Adrenal gland (tissue), 12 donors: ENCODE results near the gene TSPYL1. TPM values are rescaled to one million over a fixed set of nuclear protein-coding genes. Genes with fewer than 3 reads are reported as not detected.
A peak's percentile ranks its signal among the peaks of the same experiment; 100 is the strongest.
"Not testable (repeated sequence)": the region's sequence is repeated elsewhere in the genome, so short reads cannot be mapped to it uniquely, and the experiment has no call there.

Source experiments
- DNase-seq, 7 donors: peaks; one replicate each; pipeline ENCODE4 v3.0.0-alpha.2; 2019 to 2020
- H3K27ac ChIP-seq, 5 donors: fragments of 200-600 bp; sonication (generic) in 4 of 5; 1 replicate in 3 of 5; 2 replicates in 2 of 5; pipeline versions ENCODE4 v1.5.1 to v1.8.0; 2016 to 2020; ENCODE audit warnings: mild to moderate bottlenecking in 1 of 5
- H3K27me3 ChIP-seq: fragments of 200-600 bp; 2 replicates; pipeline ENCODE4 v1.8.0; 2021
- H3K36me3 ChIP-seq, 2 donors: fragments of 200-600 bp; replicated peaks in 1 of 2; 1 replicate in 1 of 2; 2 replicates in 1 of 2; pipeline versions ENCODE4 v1.5.1 to v1.8.0; 2018 to 2022
- H3K4me1 ChIP-seq, 2 donors: fragments of 200-600 bp; replicated peaks in 1 of 2; 1 replicate in 1 of 2; 2 replicates in 1 of 2; pipeline versions ENCODE4 v1.5.1 to v1.8.0; 2018 to 2021
- H3K4me3 ChIP-seq, 4 donors: fragments of 200-600 bp; sonication (generic) in 3 of 4; one replicate each; pipeline ENCODE4 v1.5.1; 2016 to 2018
- H3K9me3 ChIP-seq, 3 donors: fragments of 200-600 bp; sonication (generic) in 1 of 3; replicated peaks in 1 of 3; 1 replicate in 2 of 3; 2 replicates in 1 of 3; pipeline versions ENCODE4 v1.5.1 to v1.8.0; 2016 to 2021
- POLR2A ChIP-seq, 2 donors: fragments of 450-650 bp; IDR thresholded peaks; one replicate each; pipeline ENCODE4 v1.6.1; 2017; ENCODE audit warnings: antibody characterized with exemption in 2 of 2, mild to moderate bottlenecking in 2 of 2, moderate library complexity in 1 of 2
- WGBS, 4 donors: extraction: QIAGEN DNeasy Blood & Tissue Kit in 2 of 4; methylation state at CpG; one replicate each; pipeline versions ENCODE4 v1.1.5 to v1.1.7; 2013 to 2017; 5-methylcytosine and 5-hydroxymethylcytosine counted together
- intact Hi-C, 2 donors: fragments of 100-400 bp; cut with DNase I; formaldehyde crosslinking; loops; one replicate each; pipeline versions ENCODE4 v1.14.1 to v1.15.0; 2022 to 2023
- polyA plus RNA-seq, 3 donors: library from polyadenylated mRNA; stranded (reverse); fragments of 200-250 nt in 2 of 3; fragments of 350-450 nt in 1 of 3; fragmentation: Illumina TruSeq in 1 of 3; extraction: RNeasy Lipid Tissue Mini Kit (QIAGEN cat#74804) in 1 of 3; gene quantifications; one replicate each; pipeline ENCODE4 v1.2.3, GENCODE V29; 2013 to 2014
- total RNA-seq, 9 donors: library from RNA; depleted of rRNA in 4 of 9; stranded (reverse); fragments of >200 nt in 4 of 9; fragments of 120-200 nt in 1 of 9; fragmentation: NEBNext Ultra II Directional in 1 of 9; extraction: Animal tissue kit (Norgen Biotek cat#: 25700) in 1 of 9; gene quantifications; one replicate each; pipeline versions ENCODE4 v1.1.0 to v1.2.4, GENCODE V29; 2013 to 2023
- TF ChIP-seq, protein P1 (sequence below), 6 experiments: fragments of 450-650 bp in 4 of 6; fragments of 200-600 bp in 2 of 6; sonication (generic) in 1 of 6; IDR thresholded peaks; 1 replicate in 5 of 6; 2 replicates in 1 of 6; pipeline versions ENCODE4 v1.5.1 to v1.8.0; 2016 to 2021; ENCODE audit warnings: antibody characterized with exemption in 6 of 6, mild to moderate bottlenecking in 2 of 6, moderate library complexity in 1 of 6
- donor health status: healthy with polysubstance abuse.
- donor health status: Bipolar disorder and iron deficiency.
- donor health status: DM: yes; HTN: yes; CAD: no.
- donor health status: DM: no; HTN: no; CAD: no.
- donor health status: DM: no; HTN: no; CAD: no.
- donor health status: DM: yes; HTN: yes; CAD: no.

TSPYL1 gene
- total and polyA plus RNA-seq, 12 donors, result 24.8 to 271 (median 181) TPM

- DNase-seq, result no peak
- Histone ChIP-seq H3K27ac (peak overlapping the region in 3 of 5 donors; percentile 37 to 74 (median 48)), H3K27me3 (no peaks in the 10 kb centered on the region), H3K36me3 (no peaks in the 10 kb centered on the region), H3K9me3 (no peaks in the 10 kb centered on the region), H3K4me3 (no peak overlapping the region), H3K4me1 (no peaks in the 10 kb centered on the region)
- WGBS, 4 donors, result 64 to 79% (median 69%) methylated on average over 6 of the region's 6 CpGs
- TF ChIP-seq, protein P1, sequence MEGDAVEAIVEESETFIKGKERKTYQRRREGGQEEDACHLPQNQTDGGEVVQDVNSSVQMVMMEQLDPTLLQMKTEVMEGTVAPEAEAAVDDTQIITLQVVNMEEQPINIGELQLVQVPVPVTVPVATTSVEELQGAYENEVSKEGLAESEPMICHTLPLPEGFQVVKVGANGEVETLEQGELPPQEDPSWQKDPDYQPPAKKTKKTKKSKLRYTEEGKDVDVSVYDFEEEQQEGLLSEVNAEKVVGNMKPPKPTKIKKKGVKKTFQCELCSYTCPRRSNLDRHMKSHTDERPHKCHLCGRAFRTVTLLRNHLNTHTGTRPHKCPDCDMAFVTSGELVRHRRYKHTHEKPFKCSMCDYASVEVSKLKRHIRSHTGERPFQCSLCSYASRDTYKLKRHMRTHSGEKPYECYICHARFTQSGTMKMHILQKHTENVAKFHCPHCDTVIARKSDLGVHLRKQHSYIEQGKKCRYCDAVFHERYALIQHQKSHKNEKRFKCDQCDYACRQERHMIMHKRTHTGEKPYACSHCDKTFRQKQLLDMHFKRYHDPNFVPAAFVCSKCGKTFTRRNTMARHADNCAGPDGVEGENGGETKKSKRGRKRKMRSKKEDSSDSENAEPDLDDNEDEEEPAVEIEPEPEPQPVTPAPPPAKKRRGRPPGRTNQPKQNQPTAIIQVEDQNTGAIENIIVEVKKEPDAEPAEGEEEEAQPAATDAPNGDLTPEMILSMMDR (IDR thresholded peaks at IDR 0.05), result no peak
- no peak for TF ChIP-seq POLR2A (IDR thresholded peaks at IDR 0.05)
- intact Hi-C loops, result no loop called here
Observed at GRCh38 chr6:116327803-116328527, 48.2 kb upstream of the TSPYL1 start.

DNA sequence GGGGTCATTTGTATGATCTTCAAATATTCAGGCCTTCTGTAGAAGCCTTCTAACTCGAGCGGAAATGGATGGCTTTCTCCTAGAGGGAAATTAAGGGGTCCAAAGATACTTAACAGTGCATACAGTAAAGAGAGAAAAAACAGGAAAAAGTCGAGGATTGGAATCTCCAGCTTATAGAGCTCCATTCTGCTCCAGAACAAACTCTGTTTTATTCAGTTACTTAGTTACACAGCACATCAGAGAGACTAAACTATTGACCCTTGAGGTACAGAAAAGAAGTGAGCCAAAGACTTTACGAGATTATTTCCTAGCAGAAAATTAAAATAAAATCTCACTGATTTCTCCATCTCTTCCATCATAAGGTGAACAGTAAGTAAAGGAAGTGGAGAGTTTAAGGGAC, 47.3 kb upstream of the TSPYL1 start:
- no peaks in the 10 kb centered on the region for H3K27me3 ChIP-seq
- no peak for DNase-seq
- peak overlapping the region in 2 of 5 donors; percentile 31 to 74 for H3K27ac ChIP-seq
- H3K9me3 ChIP-seq, result no peaks in the 10 kb centered on the region
- H3K36me3 ChIP-seq, result no peaks in the 10 kb centered on the region
- no peaks in the 10 kb centered on the region for H3K4me1 ChIP-seq
- 69 to 80% (median 75%) methylated on average over 4 of the region's 4 CpGs for WGBS, 4 donors
- no peak overlapping the region for H3K4me3 ChIP-seq
- intact Hi-C loops, result no loop called here
- TF ChIP-seq POLR2A (IDR thresholded peaks at IDR 0.05), result no peak
- TF ChIP-seq, protein P1 (IDR thresholded peaks at IDR 0.05), result no peak

DNA sequence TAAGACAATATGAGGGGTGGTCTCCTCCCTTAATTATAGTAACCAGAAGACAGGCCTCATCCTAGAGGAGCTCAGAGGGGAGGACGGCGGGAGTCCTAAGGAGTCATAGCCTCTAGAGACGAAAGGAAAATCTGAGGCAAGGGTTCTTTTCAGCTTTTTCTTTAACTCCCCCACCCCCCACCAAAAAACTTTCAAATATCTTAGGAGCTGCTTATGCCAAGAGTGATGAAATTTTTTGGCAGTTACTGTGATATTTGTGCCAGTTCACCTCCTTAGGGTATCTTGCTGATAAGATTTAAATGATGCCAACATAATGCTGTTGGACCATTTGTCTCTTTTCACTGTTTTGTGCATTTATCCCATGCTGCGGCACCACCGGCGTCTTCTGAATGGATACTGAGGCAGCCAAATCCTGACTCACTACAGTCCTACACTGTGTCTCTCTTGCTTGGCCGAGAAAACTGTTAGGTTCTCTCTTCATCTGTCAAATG, 46.5 kb upstream of the TSPYL1 start:
- TF ChIP-seq POLR2A (IDR thresholded peaks at IDR 0.05), result no peak
- TF ChIP-seq, protein P1 (IDR thresholded peaks at IDR 0.05), result no peak
- H3K36me3 ChIP-seq, result no peaks in the 10 kb centered on the region
- no peak overlapping the region for H3K4me3 ChIP-seq
- H3K27me3 ChIP-seq, result no peaks in the 10 kb centered on the region
- intact Hi-C loops, result no loop called here
- 67 to 91% (median 77%) methylated on average over 7 of the region's 7 CpGs for WGBS, 4 donors
- H3K4me1 ChIP-seq, result no peaks in the 10 kb centered on the region
- no peak for DNase-seq
- peak overlapping the region in 2 of 5 donors; percentile 31 to 65 for H3K27ac ChIP-seq
- no peaks in the 10 kb centered on the region for H3K9me3 ChIP-seq

- H3K9me3 ChIP-seq, H3K36me3 ChIP-seq, DNase-seq, intact Hi-C loops, H3K27me3 ChIP-seq, H3K27ac ChIP-seq, H3K4me1 ChIP-seq, H3K4me3 ChIP-seq: not testable (repeated sequence)
- WGBS, 4 donors, result 95 to 97% (median 97%) methylated on average over 9 to 11 of the region's 11 CpGs
Observed at GRCh38 chr6:116325634-116326132, 46.0 kb upstream of the TSPYL1 start.
